ENCODE results near the gene PEX14. TPM values are rescaled to one million over a fixed set of nuclear protein-coding genes. Genes with fewer than 3 reads are reported as not detected.

The PEX14 gene
- total and polyA plus RNA-seq, 2 donors (not counting 3 experiments of a cell fraction or from before 2014, with no cell fraction given): 19.5 to 26.5 TPM

GRCh38 chr1:10480614-10481013, 5.9 kb downstream of the PEX14 start:
- no peak overlapping the region for H3K4me2 ChIP-seq (ENCODE audit: insufficient read depth, low read length)
- no peak overlapping the region for H3K9ac ChIP-seq (replicated peaks; ENCODE audit: extremely low read depth, insufficient read depth, low read length)
- no peak overlapping the region for H3K4me3 ChIP-seq (replicated peaks in 1 of 3; ENCODE audit: insufficient read depth in 1 of 3, low read depth in 1 of 3, low read length in 3 of 3)
- no peak for DNase-seq (ENCODE audit: low read depth, low spot score)
- no peaks in the 10 kb centered on the region for H3K9me1 ChIP-seq (replicated peaks; ENCODE audit: control insufficient read depth, extremely low read depth, insufficient read depth, low read length)
- intact Hi-C loops (cut with micrococcal nuclease): no loop called here
- H3K27ac ChIP-seq (ENCODE audit: insufficient read depth, low read depth, low read length): no peak overlapping the region
- peaks cover 59% of the 10 kb centered on the region for H3K79me2 ChIP-seq (ENCODE audit: control insufficient read depth, insufficient read depth, low read length)
- ChIA-PET POLR2A (no interaction called here), CTCF (no interaction called here)
- TF ChIP-seq EZH2 (IDR thresholded peaks at IDR 0.05; ENCODE audit: borderline replicate concordance, low read depth, low read length, severe bottlenecking) (no peak), GATA2 (IDR thresholded peaks at IDR 0.05; ENCODE audit: insufficient read depth, insufficient read length, low read depth, low read length) (no peak), POLR2AphosphoS5 (IDR thresholded peaks at IDR 0.05; ENCODE audit: insufficient read depth, low read depth, low read length) (no peak), MAX (IDR thresholded peaks at IDR 0.05; ENCODE audit: insufficient read depth, insufficient read length) (no peak), MYC (IDR thresholded peaks at IDR 0.05; ENCODE audit: low read depth, low read length) (no peak), POLR2A (IDR thresholded peaks at IDR 0.05; ENCODE audit: low read depth, low read length) (no peak), CTCF (IDR thresholded peaks at IDR 0.05; ENCODE audit: extremely low read depth in 1 of 2, insufficient read depth in 1 of 2, low read depth in 1 of 2, low read length in 2 of 2) (no peak), JUN (IDR thresholded peaks at IDR 0.05; ENCODE audit: borderline replicate concordance, insufficient read depth, insufficient read length, low read depth) (no peak), FOS (IDR thresholded peaks at IDR 0.05; ENCODE audit: borderline replicate concordance, insufficient read depth, low read length) (no peak)
- H3K36me3 ChIP-seq (ENCODE audit: control insufficient read depth in 2 of 2, extremely low read depth in 1 of 2, insufficient read depth in 2 of 2, low read length in 2 of 2): peaks cover 0 to 1% of the 10 kb centered on the region in 2 experiments
- H3K27me3 ChIP-seq (ENCODE audit: control insufficient read depth in 2 of 2, insufficient read depth in 2 of 2, low read length in 2 of 2): no peaks in the 10 kb centered on the region
- dilution Hi-C loops (cut with MboI; ENCODE audit: extremely low pct_ligation_motif_present, low sequenced_read_pairs): no loop called here
- no peaks in the 10 kb centered on the region for H4K20me1 ChIP-seq (replicated peaks; ENCODE audit: control insufficient read depth, extremely low read depth, insufficient read depth, low read length)
- H2AFZ ChIP-seq (ENCODE audit: low read depth, low read length): no peak overlapping the region
- H3K9me3 ChIP-seq (replicated peaks; ENCODE audit: control insufficient read depth, insufficient read depth, low read length): no peaks in the 10 kb centered on the region
- peaks cover 3% of the 10 kb centered on the region for H3K4me1 ChIP-seq (ENCODE audit: control insufficient read depth, extremely low read depth, insufficient read depth, low read length)
- no peak for FAIRE-seq
- BruUV-seq (replicated peaks): no TSS peak

All from endothelial cell of umbilical vein (primary cell).